ENCODE measurements around the gene ZNF469. TPM values are rescaled to one million over a fixed set of nuclear protein-coding genes. Genes with fewer than 3 reads are reported as not detected.
"Not testable (repeated sequence)": the region's sequence is repeated elsewhere in the genome, so short reads cannot be mapped to it uniquely, and the experiment has no call there.

ZNF469 gene
- total and polyA plus RNA-seq, 3 donors from 2014 or later: 0.98 to 2.8 (median 2.2) TPM

- Histone ChIP-seq H3K4me1 (no peaks in the 10 kb centered on the region), H3K27ac (no peak overlapping the region), H3K4me3 (no peak overlapping the region), H3K9me3 (no peaks in the 10 kb centered on the region), H3K36me3 (ENCODE audit: low read depth, missing control alignments) (no peaks in the 10 kb centered on the region), H3K27me3 (no peaks in the 10 kb centered on the region)
- no peak for TF ChIP-seq POLR2A (IDR thresholded peaks at IDR 0.05)
- TF ChIP-seq CTCF (IDR thresholded peaks at IDR 0.05): no peak
- no peak for DNase-seq
- 70 to 86% methylated on average over 6 to 16 of the region's 16 CpGs for WGBS, 2 donors
- intact Hi-C loops (cut with DNase I; ENCODE audit: low total_unique reads): no loop called here
Observed at GRCh38 chr16:88358023-88358420, 24.7 kb upstream of the ZNF469 start.

- no peaks in the 10 kb centered on the region for H3K4me1 ChIP-seq
- TF ChIP-seq CTCF (IDR thresholded peaks at IDR 0.05) (no peak), POLR2A (IDR thresholded peaks at IDR 0.05) (no peak)
- no peak overlapping the region for H3K4me3 ChIP-seq
- no peak overlapping the region for H3K27ac ChIP-seq
- intact Hi-C loops (cut with DNase I; ENCODE audit: low total_unique reads): no loop called here
- no peaks in the 10 kb centered on the region for H3K27me3 ChIP-seq
- WGBS, 2 donors: 91 to 94% methylated on average over 17 to 21 of the region's 21 CpGs
- H3K9me3 ChIP-seq: no peaks in the 10 kb centered on the region
- no peaks in the 10 kb centered on the region for H3K36me3 ChIP-seq (ENCODE audit: low read depth, missing control alignments)
- no peak for DNase-seq
Observed at GRCh38 chr16:88359008-88359407, 23.8 kb upstream of the ZNF469 start.

GRCh38 chr16:88360401-88360800, 22.4 kb upstream of the ZNF469 start:
- H3K4me3 ChIP-seq; DNase-seq; H3K36me3 ChIP-seq (ENCODE audit: low read depth, missing control alignments); H3K27ac ChIP-seq; H3K27me3 ChIP-seq; H3K4me1 ChIP-seq; intact Hi-C loops (cut with DNase I; ENCODE audit: low total_unique reads); H3K9me3 ChIP-seq: not testable (repeated sequence)
- 94 to 95% methylated on average over 14 to 20 of the region's 20 CpGs for WGBS, 2 donors

GRCh38 chr16:88360999-88361398, 21.8 kb upstream of the ZNF469 start:
- Histone ChIP-seq H3K9me3 (no peaks in the 10 kb centered on the region), H3K27ac (no peak overlapping the region), H3K36me3 (ENCODE audit: low read depth, missing control alignments) (no peaks in the 10 kb centered on the region), H3K4me1 (no peaks in the 10 kb centered on the region), H3K4me3 (no peak overlapping the region), H3K27me3 (no peaks in the 10 kb centered on the region)
- intact Hi-C loops (cut with DNase I; ENCODE audit: low total_unique reads): no loop called here
- 80 to 90% methylated on average over 2 of the region's 2 CpGs for WGBS, 2 donors
- TF ChIP-seq CTCF (IDR thresholded peaks at IDR 0.05) (no peak), POLR2A (IDR thresholded peaks at IDR 0.05) (no peak)
- DNase-seq: no peak

- intact Hi-C loops (cut with DNase I; ENCODE audit: low total_unique reads): no loop called here
- TF ChIP-seq POLR2A (IDR thresholded peaks at IDR 0.05) (no peak), CTCF (IDR thresholded peaks at IDR 0.05) (no peak)
- WGBS, 2 donors: 89 to 91% methylated on average over 5 of the region's 5 CpGs
- Histone ChIP-seq H3K27me3 (no peaks in the 10 kb centered on the region), H3K27ac (no peak overlapping the region), H3K9me3 (no peaks in the 10 kb centered on the region), H3K36me3 (ENCODE audit: low read depth, missing control alignments) (no peaks in the 10 kb centered on the region), H3K4me3 (no peak overlapping the region), H3K4me1 (no peaks in the 10 kb centered on the region)
- DNase-seq: no peak
Observed at GRCh38 chr16:88361775-88362174, 21.0 kb upstream of the ZNF469 start.

Data from testis (tissue), 3 donors.